Peyer's patch (tissue), 4 donors: ENCODE data around the gene CNTNAP2.

ENCODE experiments used
- CTCF ChIP-seq, 6 experiments: fragments of 450-650 bp in 4 of 6; fragments of 200-600 bp in 2 of 6; sonication (generic) in 1 of 6; IDR thresholded peaks; one replicate each; pipeline ENCODE4 v1.5.1; 2017 to 2019; ENCODE audit warnings: antibody characterized with exemption in 6 of 6, mild to moderate bottlenecking in 3 of 6, moderate library complexity in 1 of 6
- POLR2A ChIP-seq, 2 donors: fragments of 450-650 bp; IDR thresholded peaks; one replicate each; pipeline ENCODE4 v1.5.1; 2017; ENCODE audit warnings: antibody characterized with exemption in 2 of 2, mild to moderate bottlenecking in 2 of 2, moderate library complexity in 2 of 2

DNA sequence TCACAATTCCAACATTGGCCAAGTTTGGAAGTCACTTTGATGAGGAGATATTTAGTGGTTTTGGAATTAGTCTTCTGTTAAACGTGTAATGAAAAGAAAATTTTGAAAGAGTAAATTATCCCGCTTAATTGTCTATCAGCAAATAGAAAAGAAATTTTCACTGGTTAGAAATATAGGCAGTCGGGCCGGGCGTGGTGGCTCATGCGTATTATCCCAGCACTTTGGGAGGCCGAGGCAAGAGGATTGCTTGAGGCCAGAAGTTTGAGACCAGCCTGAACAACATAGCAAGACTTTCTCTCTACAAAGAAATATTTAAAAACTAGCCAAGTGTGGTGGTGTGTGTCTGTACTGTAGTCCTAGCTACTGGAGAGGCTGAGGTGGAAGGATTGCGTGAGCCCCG lies 13.4 kb downstream of the CNTNAP2 start:
- TF ChIP-seq POLR2A (IDR thresholded peaks at IDR 0.05) (no peak), CTCF (IDR thresholded peaks at IDR 0.05) (no peak)
